ENCODE data around the gene SLC1A7.

SLC1A7 gene

DNA sequence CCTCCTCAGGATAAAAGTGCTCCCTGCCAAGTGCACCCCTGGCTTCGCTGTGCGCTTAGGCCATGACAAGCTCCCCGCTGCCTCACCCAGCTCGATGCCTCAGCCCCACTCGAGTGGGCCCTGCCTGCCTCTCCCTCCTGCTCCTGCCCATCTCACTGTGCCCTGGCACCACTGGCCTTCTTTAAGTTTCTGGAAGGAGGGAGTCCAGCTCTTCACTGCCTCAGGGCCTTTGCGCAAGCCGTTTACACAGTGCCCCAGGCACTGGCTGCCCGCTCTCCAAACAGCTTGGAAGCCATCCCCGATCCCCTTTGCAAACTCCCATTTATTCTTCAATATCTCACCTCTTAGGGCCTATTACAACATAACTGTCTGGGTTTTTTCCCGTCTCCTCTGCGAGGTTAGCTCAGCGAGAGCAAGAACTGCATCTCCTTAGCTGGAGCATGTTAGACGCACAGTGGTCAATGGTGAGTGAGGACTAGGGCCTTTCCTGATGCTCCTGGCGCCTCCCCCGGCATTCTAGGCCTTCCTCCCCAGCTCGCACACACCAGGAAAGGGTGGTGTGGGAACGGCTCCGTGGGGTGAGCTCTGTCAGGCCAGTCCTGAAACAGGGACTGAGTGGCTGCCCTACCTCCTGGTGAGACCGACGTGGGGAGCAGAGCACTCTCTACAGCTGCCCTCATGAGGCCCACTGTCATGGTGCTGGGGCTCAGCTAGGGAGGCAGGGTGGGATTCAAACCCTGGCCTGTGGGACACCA is 48.5 kb downstream of the SLC1A7 start:
- TF ChIP-seq, protein P1, sequence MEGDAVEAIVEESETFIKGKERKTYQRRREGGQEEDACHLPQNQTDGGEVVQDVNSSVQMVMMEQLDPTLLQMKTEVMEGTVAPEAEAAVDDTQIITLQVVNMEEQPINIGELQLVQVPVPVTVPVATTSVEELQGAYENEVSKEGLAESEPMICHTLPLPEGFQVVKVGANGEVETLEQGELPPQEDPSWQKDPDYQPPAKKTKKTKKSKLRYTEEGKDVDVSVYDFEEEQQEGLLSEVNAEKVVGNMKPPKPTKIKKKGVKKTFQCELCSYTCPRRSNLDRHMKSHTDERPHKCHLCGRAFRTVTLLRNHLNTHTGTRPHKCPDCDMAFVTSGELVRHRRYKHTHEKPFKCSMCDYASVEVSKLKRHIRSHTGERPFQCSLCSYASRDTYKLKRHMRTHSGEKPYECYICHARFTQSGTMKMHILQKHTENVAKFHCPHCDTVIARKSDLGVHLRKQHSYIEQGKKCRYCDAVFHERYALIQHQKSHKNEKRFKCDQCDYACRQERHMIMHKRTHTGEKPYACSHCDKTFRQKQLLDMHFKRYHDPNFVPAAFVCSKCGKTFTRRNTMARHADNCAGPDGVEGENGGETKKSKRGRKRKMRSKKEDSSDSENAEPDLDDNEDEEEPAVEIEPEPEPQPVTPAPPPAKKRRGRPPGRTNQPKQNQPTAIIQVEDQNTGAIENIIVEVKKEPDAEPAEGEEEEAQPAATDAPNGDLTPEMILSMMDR (IDR thresholded peaks at IDR 0.05; ENCODE audit: low read depth, low read length), result no peak
- no peak for DNase-seq (ENCODE audit: low read depth in 2 of 2)
- no peak overlapping the region for H3K4me3 ChIP-seq (replicated peaks in 1 of 2; ENCODE audit: low read depth in 2 of 2, low read length in 2 of 2)

DNA sequence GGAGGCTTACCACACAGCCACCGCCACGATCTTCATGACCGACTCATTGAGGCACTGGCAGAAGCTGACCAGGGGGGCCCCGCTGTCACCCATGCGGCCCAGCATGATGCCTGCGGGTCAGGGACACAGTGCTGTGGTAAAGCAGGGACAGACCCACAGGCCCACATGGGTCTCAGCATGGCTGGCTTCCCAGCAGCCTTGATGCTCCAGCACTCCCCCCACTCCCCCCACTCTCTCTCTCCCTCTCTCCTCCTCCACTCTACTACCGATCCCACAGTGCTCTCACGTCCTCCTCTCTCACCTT is 49.0 kb downstream of the SLC1A7 start:
- TF ChIP-seq, protein P1 (IDR thresholded peaks at IDR 0.05; ENCODE audit: low read depth, low read length), result no peak
- no peak overlapping the region for H3K4me3 ChIP-seq (replicated peaks in 1 of 2; ENCODE audit: low read depth in 2 of 2, low read length in 2 of 2)
- DNase-seq (ENCODE audit: low read depth in 2 of 2), result no peak

DNA sequence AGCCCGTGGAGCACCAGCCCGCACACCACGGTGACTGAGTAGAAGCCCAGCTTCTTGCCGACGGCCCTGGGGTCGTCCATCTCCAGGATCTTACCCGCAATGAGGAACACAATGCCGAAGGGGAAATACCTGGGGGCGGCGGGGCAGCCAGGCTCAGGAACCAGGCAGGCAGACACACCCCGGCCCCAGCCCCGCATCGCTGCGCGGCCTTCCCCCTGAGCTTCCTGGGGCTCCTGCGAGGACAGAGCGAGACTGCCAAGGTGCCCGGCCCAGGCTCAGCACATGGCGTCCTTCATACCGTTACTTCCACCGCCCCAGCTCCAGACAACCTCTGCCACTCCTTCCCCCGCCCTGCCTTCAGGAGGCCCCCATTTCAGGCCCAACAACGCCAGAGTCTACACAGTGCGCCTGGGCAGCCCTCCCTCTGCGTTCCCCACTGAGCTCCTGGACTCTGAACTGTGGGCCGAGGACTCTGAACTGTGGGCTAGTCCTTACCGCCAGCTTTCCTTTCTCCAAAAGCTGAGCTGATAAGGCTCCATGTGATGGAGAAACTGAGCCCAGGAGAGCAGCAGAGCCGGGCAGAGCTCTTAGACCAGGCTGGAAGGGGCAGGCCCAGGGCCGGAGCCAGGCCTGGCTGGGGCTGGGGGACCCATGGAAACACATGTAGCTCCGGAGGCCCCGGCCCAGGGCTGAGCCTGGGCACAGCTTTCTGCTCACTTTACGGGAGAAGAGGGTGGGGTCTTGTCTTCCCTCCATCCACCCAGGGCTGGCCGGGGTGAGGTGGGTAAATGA is 49.6 kb downstream of the SLC1A7 start:
- DNase-seq (ENCODE audit: low read depth in 2 of 2), result no peak
- no peak overlapping the region for H3K4me3 ChIP-seq (replicated peaks in 1 of 2; ENCODE audit: low read depth in 2 of 2, low read length in 2 of 2)
- TF ChIP-seq, protein P1 (IDR thresholded peaks at IDR 0.05; ENCODE audit: low read depth, low read length), result no peak

DNA sequence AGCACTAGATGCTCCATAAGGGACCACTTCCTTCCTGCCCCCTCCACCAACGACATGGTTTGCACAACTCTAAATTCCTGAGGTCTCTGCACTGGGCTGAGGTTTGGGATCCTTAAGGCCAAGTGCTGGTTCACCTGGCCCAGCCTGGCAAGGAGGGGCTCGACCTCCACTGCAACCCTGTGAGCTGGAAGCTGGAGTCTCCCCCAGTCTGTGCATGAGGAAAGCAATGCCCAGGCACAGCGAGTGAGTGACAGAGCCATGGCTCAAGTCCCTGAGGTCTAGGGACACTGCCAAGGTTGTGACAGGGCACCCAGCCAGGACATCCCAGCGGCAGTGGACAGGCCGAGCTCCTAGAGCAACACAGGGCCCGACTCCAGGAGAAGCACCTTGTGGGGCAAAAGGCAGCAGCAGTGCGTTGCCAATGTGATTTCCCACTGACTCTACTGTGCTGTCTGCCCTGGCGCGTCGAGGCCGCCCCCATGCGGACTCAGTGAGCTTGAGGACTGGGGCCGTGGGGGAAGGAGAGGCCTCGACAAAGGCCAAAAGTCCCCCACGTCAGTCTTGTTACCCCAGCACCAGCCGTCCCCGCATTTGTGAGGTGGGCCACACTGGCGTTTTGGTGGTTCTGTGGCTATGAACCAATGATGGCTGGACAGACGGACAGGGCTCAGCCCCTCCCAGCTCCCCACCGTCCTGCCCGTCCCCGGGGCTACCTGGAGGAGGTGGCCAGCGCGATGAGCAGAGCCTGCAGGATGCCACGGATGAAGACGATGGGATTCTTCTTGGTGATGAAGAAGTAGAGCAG is 50.4 kb downstream of the SLC1A7 start:
- H3K4me3 ChIP-seq (replicated peaks in 1 of 2; ENCODE audit: low read depth in 2 of 2, low read length in 2 of 2), result no peak overlapping the region
- TF ChIP-seq, protein P1 (IDR thresholded peaks at IDR 0.05; ENCODE audit: low read depth, low read length), result no peak
- DNase-seq (ENCODE audit: low read depth in 2 of 2), result peak; percentile 33 to 34

DNA sequence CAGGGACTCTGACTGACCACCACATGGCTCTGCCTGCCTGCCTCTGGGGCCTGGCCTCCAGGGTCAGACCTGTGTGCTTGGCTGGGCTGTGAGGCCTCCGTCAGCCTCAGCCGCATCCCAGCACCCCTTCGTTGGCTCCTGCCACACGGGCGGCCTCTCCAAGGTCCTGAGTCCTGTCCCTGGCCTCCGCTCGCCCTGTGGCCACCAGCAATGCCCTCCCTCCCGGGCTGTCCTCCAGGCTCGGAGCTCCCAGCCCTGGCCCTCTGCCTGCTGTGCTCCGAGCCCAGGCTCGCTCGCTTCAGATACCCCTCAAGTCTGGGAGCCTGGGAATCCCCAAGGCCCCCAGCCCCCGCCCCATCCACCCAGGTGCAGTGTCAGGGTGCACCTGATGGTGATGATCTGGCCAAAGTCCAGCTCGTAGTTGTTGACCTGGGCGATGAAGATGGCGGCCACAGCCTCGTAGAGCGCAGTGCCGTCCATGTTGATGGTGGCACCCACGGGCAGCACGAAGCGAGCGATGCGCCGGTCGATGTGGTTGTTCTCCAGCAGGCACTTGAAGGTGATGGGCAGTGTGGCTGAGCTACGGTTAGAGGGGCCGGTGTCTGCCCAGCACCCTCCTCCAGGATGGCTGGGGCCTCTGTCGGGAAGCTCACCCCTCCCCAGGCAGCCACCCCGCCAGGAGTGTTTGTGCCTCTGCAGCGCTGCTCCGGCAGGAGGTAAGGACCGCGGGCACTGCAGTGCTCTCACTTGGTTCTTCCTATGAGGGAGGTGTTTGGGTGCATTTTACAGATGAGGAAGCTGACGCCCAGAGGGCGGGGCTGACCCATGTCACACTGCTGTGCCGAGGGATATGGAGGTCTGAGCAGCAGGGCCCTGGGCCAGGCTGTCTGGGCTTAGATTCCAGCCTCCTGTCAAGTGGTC is 52.0 kb downstream of the SLC1A7 start:
- TF ChIP-seq, protein P1 (IDR thresholded peaks at IDR 0.05; ENCODE audit: low read depth, low read length), result no peak
- no peak overlapping the region for H3K4me3 ChIP-seq (replicated peaks in 1 of 2; ENCODE audit: low read depth in 2 of 2, low read length in 2 of 2)
- DNase-seq (ENCODE audit: low read depth in 2 of 2), result peak in 1 of 2 donors; percentile 20
